Occipital lobe (tissue), 2 donors: ENCODE data around the gene TUB. TPM values are rescaled to one million over a fixed set of nuclear protein-coding genes. Genes with fewer than 3 reads are reported as not detected.

Experiments used
- DNase-seq: peaks from one replicate; lab custom pipeline; 2025; lab: John Stamatoyannopoulos, UW
- total RNA-seq: library from RNA; depleted of rRNA; stranded (reverse); fragments of >200 nt; gene quantifications from one replicate; pipeline ENCODE4 v1.2.3, GENCODE V29; 2014

Gene TUB
- total RNA-seq, 1 donor from 2014 or later = 88.3 TPM

GRCh38 chr11:8105133-8105532 is 24.1 kb downstream of the TUB start:
- no peak for DNase-seq

- no peak for DNase-seq
Measured at GRCh38 chr11:8105666-8106065, 24.7 kb downstream of the TUB start.

- DNase-seq = no peak
Measured at GRCh38 chr11:8106679-8107078, 25.7 kb downstream of the TUB start.

GRCh38 chr11:8107642-8108041 is 26.6 kb downstream of the TUB start:
- DNase-seq = no peak

GRCh38 chr11:8108421-8108820 is 27.4 kb downstream of the TUB start:
- DNase-seq = no peak

- DNase-seq = no peak
Measured at GRCh38 chr11:8109675-8110074, 28.7 kb downstream of the TUB start.

GRCh38 chr11:8110396-8110795 is 29.4 kb downstream of the TUB start:
- DNase-seq = no peak

GRCh38 chr11:8111636-8112035 is 30.6 kb downstream of the TUB start:
- no peak for DNase-seq

- no peak for DNase-seq
Measured at GRCh38 chr11:8122173-8122764, 41.3 kb downstream of the TUB start.

- no peak for DNase-seq
Measured at GRCh38 chr11:8126649-8127289, 45.8 kb downstream of the TUB start.

- no peak for DNase-seq
Measured at GRCh38 chr11:8127447-8127846, 46.4 kb downstream of the TUB start.

GRCh38 chr11:8138526-8138925 is 57.5 kb downstream of the TUB start:
- no peak for DNase-seq

GRCh38 chr11:8149726-8150125 is 68.7 kb downstream of the TUB start:
- DNase-seq = no peak

Other genes starting within 250 kb of the TUB start
- not detected for gene OR10A6, start 149.9 kb upstream of the TUB start, total RNA-seq
- not detected for gene OR10A3, start 139.5 kb upstream of the TUB start, total RNA-seq
- not detected for gene NLRP10, start 115.8 kb upstream of the TUB start, total RNA-seq
- gene EIF3F, start 93.9 kb upstream of the TUB start, total RNA-seq = 187 TPM
- 55.7 TPM for gene RIC3, start 87.8 kb downstream of the TUB start, total RNA-seq
- 1.9 TPM for gene LMO1, start 182.7 kb downstream of the TUB start, total RNA-seq